HepG2 (cell line): Measurements from ENCODE around the gene SLCO2B1.

Experiments used
- JUNB ChIP-seq: sonication (generic); formaldehyde crosslinking; IDR thresholded peaks from 2 replicates; pipeline ENCODE4 v1.8.0; 2022; ENCODE audit warnings: missing genetic modification reagents, mild to moderate bottlenecking, borderline replicate concordance
- POLR2A ChIP-seq, 2 experiments: IDR thresholded peaks; 2 replicates each; pipeline ENCODE4 v1.6.1; 2011; ENCODE audit warnings: low read depth in 2 of 2, low read length in 2 of 2, mild to moderate bottlenecking in 1 of 2, moderate library complexity in 1 of 2; ENCODE audit not compliant: insufficient read depth in 1 of 2
- RAD21 ChIP-seq: fragments of 450-650 bp; formaldehyde crosslinking; IDR thresholded peaks from 2 replicates; pipeline ENCODE4 v1.5.0; 2020; ENCODE audit warnings: mild to moderate bottlenecking
- SIN3A ChIP-seq: IDR thresholded peaks from 2 replicates; pipeline ENCODE4 v1.6.1; 2011; ENCODE audit warnings: low read depth, mild to moderate bottlenecking, control low read depth, low read length, borderline replicate concordance
- TCF7L2 ChIP-seq: IDR thresholded peaks from 2 replicates; pipeline ENCODE4 v1.6.1; 2011; ENCODE audit warnings: mild to moderate bottlenecking, low read depth, low read length, moderate library complexity
- ZBTB2 ChIP-seq: sonication (generic); formaldehyde crosslinking; IDR thresholded peaks from 2 replicates; pipeline ENCODE4 v1.8.0; 2022; ENCODE audit warnings: low read depth, missing genetic modification reagents
- ZBTB21 ChIP-seq: sonication (generic); formaldehyde crosslinking; IDR thresholded peaks from 2 replicates; pipeline ENCODE4 v1.4.0; 2020; ENCODE audit warnings: missing genetic modification reagents
- ZNF598 ChIP-seq: sonication (generic); formaldehyde crosslinking; IDR thresholded peaks from 2 replicates; pipeline ENCODE4 v1.5.1; 2020; ENCODE audit warnings: mild to moderate bottlenecking, missing genetic modification reagents, borderline replicate concordance

GRCh38 chr11:75158696-75159150 lies 7.8 kb downstream of the SLCO2B1 start:
- TF ChIP-seq SIN3A (no peak), JUNB (CRISPR knock-in tag) (no peak), RAD21 (no peak), POLR2A (IDR thresholded peaks at IDR 0.05; ENCODE audit: insufficient read depth in 1 of 2, low read depth in 2 of 2, low read length in 2 of 2) (no peak), ZBTB21 (CRISPR knock-in tag) (no peak), ZNF598 (CRISPR knock-in tag) (no peak), ZBTB2 (CRISPR knock-in tag) (no peak), TCF7L2 (no peak)
